Mononuclear cell (primary cell): ENCODE data around the gene CTBP1. TPM values are rescaled to one million over a fixed set of nuclear protein-coding genes. Genes with fewer than 3 reads are reported as not detected.

ENCODE experiments used
- H3K27me3 ChIP-seq: 2 replicates; pipeline ENCODE4 v1.6.0; 2011; ENCODE audit warnings: low read length, control low read depth; ENCODE audit not compliant: insufficient read depth
- H3K4me1 ChIP-seq: 2 replicates; pipeline ENCODE4 v1.5.1; 2011; ENCODE audit warnings: mild to moderate bottlenecking, low read length, control low read depth; ENCODE audit not compliant: insufficient read depth
- H3K4me3 ChIP-seq: 2 replicates; pipeline ENCODE4 v1.5.1; 2011; ENCODE audit warnings: mild to moderate bottlenecking, low read length, moderate library complexity
- H3K9me3 ChIP-seq: 2 replicates; pipeline ENCODE4 v1.5.1; 2011; ENCODE audit warnings: low read depth, mild to moderate bottlenecking, control low read depth, low read length
- total RNA-seq: library from RNA; depleted of rRNA; stranded (reverse); fragments of >200 nt; gene quantifications from one replicate; pipeline ENCODE4 v1.2.3, GENCODE V29; 2012

CTBP1 gene
- total RNA-seq, 1 donor, result 125 TPM

DNA sequence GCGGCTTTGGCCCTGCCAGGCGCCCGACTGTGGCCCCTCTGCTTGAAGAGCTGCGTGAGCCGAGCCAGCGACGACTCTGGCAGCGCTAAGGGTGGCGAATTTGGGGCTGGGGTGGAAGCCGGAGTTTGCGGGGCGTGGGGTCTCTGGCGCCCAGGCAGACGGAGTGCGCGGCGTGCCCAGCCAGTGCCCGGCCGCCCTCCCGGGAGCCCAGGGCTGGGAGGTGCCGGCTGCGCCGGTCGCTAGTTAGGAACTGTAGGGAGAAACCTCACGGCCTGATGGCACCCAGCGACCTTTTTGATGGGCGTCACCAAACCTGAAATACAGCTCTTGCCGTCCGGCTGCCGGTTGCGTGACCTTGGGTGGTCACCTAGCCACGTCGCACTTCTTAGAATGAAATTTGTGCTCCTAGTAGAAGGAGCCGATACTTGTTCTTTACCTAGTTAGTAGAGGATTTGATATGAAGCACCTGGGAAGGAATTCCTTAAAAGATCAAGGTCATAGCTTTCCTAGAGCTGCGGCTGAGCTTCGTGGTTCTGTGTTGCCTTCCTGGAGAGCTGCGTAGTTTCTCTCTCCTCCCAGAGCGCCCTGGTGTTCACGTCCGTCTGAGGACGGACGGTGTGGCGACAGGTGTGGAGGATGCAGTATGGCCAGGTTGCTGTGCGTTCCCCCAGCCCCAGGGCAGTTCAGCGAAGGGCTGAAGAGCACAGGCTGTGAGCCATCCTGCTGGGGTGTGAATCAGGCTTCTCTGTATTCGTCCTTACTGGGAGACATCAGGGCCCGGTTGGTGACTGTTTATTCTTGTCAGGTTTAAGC is 41.4 kb upstream of the CTBP1 start:
- Histone ChIP-seq H3K4me1 (peaks cover 54% of the 10 kb centered on the region), H3K4me3 (peak overlapping the region; percentile 80), H3K9me3 (no peaks in the 10 kb centered on the region), H3K27me3 (no peaks in the 10 kb centered on the region)

DNA sequence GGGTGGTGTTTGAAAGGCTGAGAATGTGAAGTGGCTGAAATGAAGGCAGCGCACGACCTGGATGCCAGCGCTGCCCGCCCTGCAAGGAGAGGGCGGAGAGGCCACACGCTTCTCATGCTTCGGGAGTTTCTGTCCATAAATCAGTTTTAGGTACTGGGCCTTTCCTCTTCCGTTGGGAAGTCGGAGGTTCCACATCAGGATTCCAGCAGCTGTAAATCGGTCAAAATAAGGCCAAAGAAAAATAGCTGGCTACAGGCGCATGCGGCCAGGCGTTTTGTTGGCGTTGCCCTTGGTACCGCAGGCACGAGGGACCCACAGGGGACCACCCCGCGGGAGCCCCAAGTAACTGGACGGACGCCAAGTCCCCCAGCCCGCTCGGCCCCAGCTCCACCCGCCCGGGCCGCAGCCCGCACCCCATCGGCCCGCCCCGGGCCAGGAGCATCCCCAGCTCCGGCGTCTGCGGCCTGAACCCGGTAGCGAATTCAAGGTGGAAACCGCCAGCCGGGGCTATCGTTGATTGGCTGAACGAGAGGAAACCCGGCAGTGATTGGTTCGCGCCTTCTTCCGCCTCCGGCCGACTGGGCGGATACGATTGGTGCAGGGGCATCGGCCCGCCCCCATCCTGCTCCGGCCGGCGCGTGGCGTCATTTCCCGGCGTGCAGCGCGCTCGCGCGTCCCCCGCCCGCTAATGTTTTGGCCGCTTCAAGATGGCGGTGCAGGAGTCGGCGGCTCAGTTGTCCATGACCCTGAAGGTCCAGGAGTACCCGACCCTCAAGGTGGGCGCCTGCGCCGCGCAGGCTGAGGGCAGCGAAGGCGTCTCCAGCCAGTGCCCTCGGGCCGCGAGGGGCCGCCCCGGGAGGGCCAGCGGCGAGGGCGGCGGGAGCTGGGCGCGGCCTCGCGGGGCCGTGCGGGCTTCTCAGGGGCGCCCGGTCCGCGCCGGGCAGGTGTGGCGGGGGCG is 40.6 kb upstream of the CTBP1 start, which contains the start of gene MAEA:
TSS of gene MAEA (plus strand) at position 685 of the 958 bp plus-strand sequence. CDS start at position 708, 23 bp downstream.
- Histone ChIP-seq H3K4me1 (peaks cover 49% of the 10 kb centered on the region), H3K9me3 (no peaks in the 10 kb centered on the region), H3K27me3 (no peaks in the 10 kb centered on the region), H3K4me3 (peak within 1 kb of the TSS; percentile 80)

DNA sequence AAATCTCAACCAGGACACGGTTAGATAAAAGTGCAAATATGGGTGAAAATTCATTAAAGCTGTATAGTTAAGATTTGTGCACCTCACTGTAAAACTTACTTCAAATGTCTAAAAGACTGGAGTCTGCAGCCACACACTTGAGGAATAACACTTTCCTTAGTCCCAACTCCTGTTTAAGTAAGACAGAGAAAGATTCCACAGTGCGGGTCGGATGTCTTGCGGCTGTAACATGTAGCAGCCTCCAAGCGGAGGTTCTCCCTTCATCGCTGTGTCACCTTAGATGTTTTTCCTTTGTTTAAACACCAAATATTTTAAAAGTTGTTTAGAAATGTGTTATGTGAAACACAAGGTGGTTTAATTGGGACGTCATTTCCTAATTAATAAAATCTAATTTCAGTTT is 39.9 kb upstream of the CTBP1 start:
- H3K9me3 ChIP-seq, result no peaks in the 10 kb centered on the region
- peak overlapping the region; percentile 80 for H3K4me3 ChIP-seq
- peaks cover 42% of the 10 kb centered on the region for H3K4me1 ChIP-seq
- no peaks in the 10 kb centered on the region for H3K27me3 ChIP-seq

DNA sequence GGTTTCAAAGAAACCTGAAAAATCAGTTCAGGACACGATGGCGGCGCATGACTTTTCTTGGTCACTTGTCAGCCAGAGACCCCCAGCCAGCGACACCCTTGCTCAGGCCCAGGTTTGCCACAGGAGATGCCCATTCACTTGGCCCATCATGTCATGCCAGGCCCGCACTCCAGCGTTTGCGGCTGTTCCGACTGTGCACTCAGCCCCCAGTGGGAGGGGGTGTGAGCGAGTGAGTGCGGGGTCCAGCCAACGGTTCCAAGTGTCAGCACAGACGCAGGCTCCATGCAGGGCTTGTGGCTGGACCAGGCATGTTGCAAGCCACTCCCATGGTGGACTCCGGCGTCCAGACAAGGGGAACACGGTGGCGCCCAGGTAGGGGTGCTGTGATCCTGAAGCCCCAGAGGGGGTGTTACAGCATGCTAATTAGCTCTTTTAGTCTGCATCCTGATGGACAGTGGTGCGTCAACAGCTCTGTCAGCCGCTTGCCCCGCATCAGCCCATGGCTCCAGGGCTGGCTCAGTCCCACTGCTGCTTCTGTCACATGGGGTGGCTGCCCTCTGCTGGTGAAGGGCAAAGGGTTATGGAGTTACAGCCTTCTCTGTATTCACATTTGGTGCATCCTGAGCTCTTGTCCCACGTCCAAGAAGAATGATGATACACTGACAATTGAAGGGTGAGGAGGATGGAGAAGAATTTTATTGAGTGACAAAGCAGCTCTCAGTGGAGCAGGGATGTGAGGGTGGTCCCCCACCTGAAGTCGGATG is 37.0 kb upstream of the CTBP1 start:
- H3K4me1 ChIP-seq, result peaks cover 15% of the 10 kb centered on the region
- H3K4me3 ChIP-seq, result no peak overlapping the region
- no peaks in the 10 kb centered on the region for H3K9me3 ChIP-seq
- no peaks in the 10 kb centered on the region for H3K27me3 ChIP-seq

DNA sequence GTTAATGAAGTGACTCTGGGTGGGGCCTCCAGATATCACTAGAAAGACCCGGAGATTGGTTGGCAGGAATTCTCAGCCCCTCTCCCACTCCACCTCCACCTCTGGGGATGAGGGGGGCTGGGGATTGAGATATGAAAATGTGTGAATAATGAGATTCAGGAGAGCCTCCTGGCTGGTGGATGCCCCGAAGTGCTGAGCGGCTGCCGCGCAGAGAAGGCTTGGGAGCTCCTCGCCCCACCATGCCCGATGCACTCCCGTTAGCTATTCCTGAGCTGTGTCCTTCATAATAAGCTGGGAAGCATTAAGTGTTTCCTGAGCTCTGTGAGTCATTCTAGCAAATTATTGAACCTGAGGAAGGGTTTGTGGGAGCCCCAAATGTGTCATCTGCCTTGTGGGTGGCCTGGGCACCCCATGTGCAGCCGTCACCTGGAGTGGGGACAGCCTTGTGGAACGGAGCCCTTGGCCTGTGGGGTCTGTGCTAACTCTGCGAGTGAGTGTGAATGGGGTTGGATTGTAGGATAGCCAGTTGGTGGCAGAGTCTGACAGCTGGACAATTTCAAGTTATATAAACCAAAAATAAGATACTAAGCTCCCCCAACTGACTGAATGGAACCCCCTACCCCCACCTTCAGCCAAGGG is 36.3 kb upstream of the CTBP1 start:
- peaks cover 8% of the 10 kb centered on the region for H3K4me1 ChIP-seq
- no peaks in the 10 kb centered on the region for H3K27me3 ChIP-seq
- no peaks in the 10 kb centered on the region for H3K9me3 ChIP-seq
- no peak overlapping the region for H3K4me3 ChIP-seq

DNA sequence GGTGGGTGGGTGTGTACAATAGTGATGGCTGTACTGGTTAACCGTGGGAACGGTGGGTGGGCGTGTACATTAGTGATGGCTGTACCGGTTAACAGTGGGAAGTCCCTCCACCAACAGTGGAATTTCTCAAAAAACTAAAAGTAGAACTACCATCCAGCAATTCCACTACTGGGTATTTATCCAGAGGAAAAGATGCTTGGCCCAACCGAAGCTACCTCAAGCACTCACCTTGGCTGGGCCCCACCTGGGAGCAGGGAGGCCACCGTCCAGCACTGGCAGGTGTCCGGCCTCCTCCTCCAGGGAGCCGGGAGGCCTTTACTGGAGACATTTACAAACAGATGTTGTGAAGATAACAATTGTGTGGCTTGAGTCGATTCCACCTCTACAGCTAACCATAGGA is 34.8 kb upstream of the CTBP1 start:
- H3K4me1 ChIP-seq, result peaks cover under 1% of the 10 kb centered on the region
- no peak overlapping the region for H3K4me3 ChIP-seq
- H3K9me3 ChIP-seq, result no peaks in the 10 kb centered on the region
- no peaks in the 10 kb centered on the region for H3K27me3 ChIP-seq

DNA sequence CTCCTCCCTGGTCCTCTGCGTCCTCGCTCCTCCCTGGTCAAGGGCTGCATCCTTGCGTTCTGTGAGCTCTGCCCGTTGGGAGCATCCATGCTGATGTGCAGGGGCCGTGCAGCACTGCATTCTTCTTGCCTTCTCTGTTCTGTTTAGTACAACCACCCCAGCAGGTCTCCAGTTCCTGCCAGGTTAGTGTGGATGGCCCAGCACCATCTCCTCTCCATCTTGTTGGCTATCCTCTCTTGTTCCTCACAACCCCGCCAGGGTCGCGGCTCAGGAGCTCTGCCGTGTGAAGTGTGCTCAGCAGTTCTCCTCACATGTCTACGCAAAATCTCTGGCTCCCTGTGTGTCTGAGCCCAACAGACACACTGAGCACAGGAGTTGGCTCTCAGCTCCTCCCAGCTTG is 30.3 kb upstream of the CTBP1 start:
- no peaks in the 10 kb centered on the region for H3K27me3 ChIP-seq
- no peak overlapping the region for H3K4me3 ChIP-seq
- H3K4me1 ChIP-seq, result no peaks in the 10 kb centered on the region
- H3K9me3 ChIP-seq, result no peaks in the 10 kb centered on the region

DNA sequence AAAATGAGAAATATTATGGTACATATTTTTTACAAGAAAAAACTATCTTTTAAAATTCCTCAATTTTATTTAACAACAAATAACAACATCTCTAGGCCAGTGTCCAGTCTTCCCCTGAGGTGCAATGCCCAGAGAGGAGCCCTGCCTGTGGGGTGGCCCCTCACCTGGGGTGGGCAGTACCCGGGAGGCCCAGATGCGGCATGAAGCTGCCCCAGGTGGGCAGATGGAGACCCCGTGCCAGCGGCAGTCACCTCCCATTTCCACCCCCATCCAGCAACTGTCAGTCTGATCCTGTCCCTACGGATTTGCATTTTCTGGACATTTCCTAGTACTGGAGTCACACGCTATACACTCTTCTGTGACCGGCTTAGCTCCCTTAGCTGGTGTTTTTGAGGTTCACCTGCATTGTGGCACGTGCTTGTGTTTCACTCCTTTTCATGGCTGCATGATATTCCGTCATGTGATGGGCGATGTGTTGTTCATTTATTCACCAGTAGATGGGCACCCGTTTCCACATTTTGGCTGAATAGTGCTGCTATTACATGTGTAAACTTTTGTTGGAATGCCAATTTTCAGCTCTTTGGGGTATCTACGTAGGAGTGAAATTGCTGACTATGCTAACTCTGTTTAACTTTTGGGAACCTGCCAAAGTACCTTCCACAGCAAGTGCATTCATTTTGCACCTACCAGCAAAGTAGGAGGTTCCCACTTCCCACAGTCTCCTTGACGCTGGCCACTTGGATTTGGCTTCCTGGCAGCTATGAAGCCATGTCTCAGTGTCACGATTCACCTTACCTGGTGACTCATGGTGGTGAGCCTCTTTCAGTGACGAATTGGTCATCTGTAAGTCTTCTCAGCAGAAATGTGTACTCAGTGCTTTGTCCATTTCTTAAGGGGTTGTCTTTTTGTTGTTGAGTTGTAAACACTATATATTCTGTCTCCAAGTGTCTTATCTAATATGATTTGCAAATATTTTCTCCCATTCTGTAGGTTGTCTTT is 29.0 kb upstream of the CTBP1 start:
- Histone ChIP-seq H3K4me1 (no peaks in the 10 kb centered on the region), H3K4me3 (no peak overlapping the region), H3K27me3 (no peaks in the 10 kb centered on the region), H3K9me3 (no peaks in the 10 kb centered on the region)

DNA sequence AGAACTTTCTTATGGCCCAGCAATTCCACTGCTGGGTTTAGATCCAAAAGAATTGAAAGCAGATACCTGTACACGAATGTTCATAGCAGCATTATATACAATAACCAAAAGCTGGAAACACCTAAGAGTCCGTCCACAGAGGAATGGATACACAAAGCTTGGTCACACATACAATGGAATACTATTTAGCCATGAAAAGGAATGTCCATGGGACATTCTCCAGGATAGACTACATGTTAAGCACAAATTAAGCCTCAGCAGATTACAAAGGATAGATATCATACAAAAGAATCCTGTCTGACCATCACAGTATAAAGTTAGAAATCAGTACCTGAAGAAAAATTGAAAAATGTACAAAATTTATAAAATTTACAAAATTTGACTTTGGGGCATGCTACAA is 28.1 kb upstream of the CTBP1 start:
- Histone ChIP-seq H3K4me1 (no peaks in the 10 kb centered on the region), H3K4me3 (no peak overlapping the region), H3K9me3 (no peaks in the 10 kb centered on the region), H3K27me3 (no peaks in the 10 kb centered on the region)

DNA sequence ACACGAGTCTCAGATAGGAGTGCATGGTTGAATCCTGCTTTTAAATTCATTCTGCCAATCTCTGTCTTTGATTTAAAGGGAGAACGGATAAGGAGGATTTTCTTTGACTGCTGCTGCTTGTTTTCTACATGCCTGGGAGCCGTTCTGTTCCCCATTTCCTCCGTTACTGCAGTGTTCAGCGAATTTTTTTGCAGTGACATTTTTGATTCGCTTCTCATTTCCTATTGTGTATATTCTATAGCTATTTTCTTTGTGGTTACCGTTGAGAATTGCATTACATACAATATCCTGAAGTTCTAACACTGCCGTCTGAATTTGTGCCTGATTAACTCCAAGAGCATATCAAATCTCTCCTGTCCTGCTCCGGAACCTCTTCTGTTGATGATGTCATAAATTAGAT is 25.9 kb upstream of the CTBP1 start:
- Histone ChIP-seq H3K4me1 (no peaks in the 10 kb centered on the region), H3K9me3 (no peaks in the 10 kb centered on the region), H3K27me3 (no peaks in the 10 kb centered on the region), H3K4me3 (no peak overlapping the region)

DNA sequence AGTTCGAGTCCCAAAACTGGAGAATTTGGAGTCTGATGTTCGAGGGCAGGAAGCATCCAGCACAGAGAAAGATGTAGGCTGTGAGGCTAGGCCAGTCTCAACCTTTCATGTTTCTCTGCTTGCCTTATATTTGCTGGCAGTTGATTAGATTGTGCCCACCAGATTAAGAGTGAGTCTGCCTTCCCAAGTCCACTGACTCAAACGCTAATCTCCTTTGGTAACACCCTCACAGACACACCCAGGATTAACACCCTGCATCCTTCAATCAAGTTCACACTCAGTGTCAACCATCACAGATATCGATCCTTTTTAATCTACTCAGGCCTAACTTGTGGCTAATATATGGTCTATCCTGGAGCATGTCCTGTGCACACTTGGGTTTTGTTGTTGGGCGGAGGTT is 22.8 kb upstream of the CTBP1 start:
- peaks cover 3% of the 10 kb centered on the region for H3K4me1 ChIP-seq
- no peak overlapping the region for H3K4me3 ChIP-seq
- peaks cover 9% of the 10 kb centered on the region for H3K9me3 ChIP-seq
- no peaks in the 10 kb centered on the region for H3K27me3 ChIP-seq

DNA sequence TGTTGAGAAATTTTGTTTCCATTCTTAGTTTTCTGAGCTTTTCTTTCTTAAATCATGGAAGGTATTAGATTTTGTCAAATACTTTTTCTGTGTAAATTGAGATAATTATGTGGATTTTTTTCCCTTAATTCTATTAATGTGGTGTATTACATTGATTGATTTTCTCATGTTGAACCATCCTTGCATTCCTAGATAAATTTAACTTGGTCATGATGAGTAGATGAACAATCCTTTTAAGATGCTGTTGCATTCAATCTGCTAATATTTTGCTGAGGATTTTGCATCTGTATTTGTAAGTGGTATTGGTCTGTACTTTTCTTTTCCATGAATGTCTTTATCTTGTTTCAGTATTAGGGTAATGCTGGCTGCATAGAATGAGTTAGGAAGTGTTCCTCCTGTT is 20.3 kb upstream of the CTBP1 start:
- peaks cover 3% of the 10 kb centered on the region for H3K4me1 ChIP-seq
- H3K27me3 ChIP-seq, result no peaks in the 10 kb centered on the region
- no peak overlapping the region for H3K4me3 ChIP-seq

DNA sequence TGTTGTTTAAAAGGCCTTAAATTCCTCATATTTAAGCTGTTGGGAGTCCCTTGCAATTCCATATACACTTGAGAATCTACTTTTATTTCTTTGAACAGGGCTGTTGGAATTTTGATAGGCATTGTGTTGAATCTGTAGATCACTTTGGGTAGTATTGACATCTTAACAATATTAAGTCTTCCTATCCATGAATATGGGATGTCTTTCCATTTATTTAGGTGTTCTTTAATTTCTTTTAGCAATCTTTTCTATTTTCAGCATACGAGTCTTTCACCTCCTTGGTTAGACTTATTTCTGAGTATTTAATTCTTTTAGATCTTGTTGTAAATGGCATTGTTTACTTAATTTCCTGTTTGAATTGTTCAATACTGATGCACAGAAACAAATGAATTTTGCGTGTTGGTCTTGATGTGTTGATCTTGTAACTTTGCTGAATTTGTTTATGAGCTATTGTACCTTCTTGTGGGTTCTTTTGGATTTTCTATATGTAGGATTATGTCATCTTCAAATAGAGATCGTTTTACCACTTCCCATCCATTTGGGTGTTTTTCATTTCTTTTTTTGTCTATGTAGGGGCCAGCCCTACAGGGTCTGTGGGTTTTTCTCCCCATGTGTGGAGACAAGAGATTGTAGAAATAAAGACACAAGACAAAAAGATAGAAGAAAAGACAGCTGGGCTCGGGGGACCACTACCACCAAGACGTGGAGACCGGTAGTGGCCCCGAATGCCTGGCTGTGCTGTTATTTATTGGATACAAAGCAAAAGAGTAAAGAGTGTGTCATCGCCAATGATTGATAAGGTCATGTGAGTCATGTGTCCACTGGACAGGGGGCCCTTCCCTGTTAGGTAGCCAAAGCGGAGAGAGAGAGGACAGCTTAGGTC is 18.2 kb upstream of the CTBP1 start:
- Histone ChIP-seq H3K4me3 (no peak overlapping the region), H3K4me1 (peaks cover 3% of the 10 kb centered on the region), H3K27me3 (no peaks in the 10 kb centered on the region), H3K9me3 (peaks cover 9% of the 10 kb centered on the region)

More for the DNA sequence above, 20.3 kb upstream of the CTBP1 start:
- H3K9me3 ChIP-seq, result peaks cover 9% of the 10 kb centered on the region
